Pons (tissue), 1 donor: ENCODE measurements around the gene HMGB4.

ENCODE experiments used
- DNase-seq: peaks from one replicate; pipeline ENCODE4 v3.0.0-alpha.2; 2016; ENCODE audit warnings: low spot score

The HMGB4 gene

GRCh38 chr1:33863779-33864178, at the start of gene HMGB4:
Gene HMGB4 (plus strand): TSS chr1:33864079. CDS start chr1:33864192, 113 bp downstream.
- no peak for DNase-seq

GRCh38 chr1:33814166-33814565, 49.7 kb upstream of the HMGB4 start:
- DNase-seq = no peak

GRCh38 chr1:33815061-33815460, 48.8 kb upstream of the HMGB4 start:
- no peak for DNase-seq

- DNase-seq = no peak
Measured at GRCh38 chr1:33818071-33818470, 45.8 kb upstream of the HMGB4 start.

GRCh38 chr1:33819290-33819912, 44.5 kb upstream of the HMGB4 start:
- DNase-seq = no peak

- DNase-seq = no peak
Measured at GRCh38 chr1:33819913-33820311, 44.0 kb upstream of the HMGB4 start.

GRCh38 chr1:33820804-33821203, 43.1 kb upstream of the HMGB4 start:
- DNase-seq = no peak

GRCh38 chr1:33821291-33821690, 42.6 kb upstream of the HMGB4 start:
- DNase-seq = no peak

- DNase-seq = no peak
Measured at GRCh38 chr1:33822396-33822795, 41.5 kb upstream of the HMGB4 start.

- DNase-seq = no peak
Measured at GRCh38 chr1:33823401-33823800, 40.5 kb upstream of the HMGB4 start.

- no peak for DNase-seq
Measured at GRCh38 chr1:33823830-33824229, 40.0 kb upstream of the HMGB4 start.

GRCh38 chr1:33824321-33824720, 39.6 kb upstream of the HMGB4 start:
- no peak for DNase-seq

- no peak for DNase-seq
Measured at GRCh38 chr1:33824971-33825370, 38.9 kb upstream of the HMGB4 start.

GRCh38 chr1:33825506-33825905, 38.4 kb upstream of the HMGB4 start:
- DNase-seq = no peak

- no peak for DNase-seq
Measured at GRCh38 chr1:33826311-33826710, 37.6 kb upstream of the HMGB4 start.

GRCh38 chr1:33826711-33827110, 37.2 kb upstream of the HMGB4 start:
- no peak for DNase-seq

- DNase-seq = no peak
Measured at GRCh38 chr1:33828059-33828458, 35.8 kb upstream of the HMGB4 start.

- DNase-seq = no peak
Measured at GRCh38 chr1:33828654-33829053, 35.2 kb upstream of the HMGB4 start.

- DNase-seq = no peak
Measured at GRCh38 chr1:33836911-33837310, 27.0 kb upstream of the HMGB4 start.

GRCh38 chr1:33837635-33838034, 26.2 kb upstream of the HMGB4 start:
- no peak for DNase-seq

GRCh38 chr1:33841494-33841893, 22.4 kb upstream of the HMGB4 start:
- no peak for DNase-seq

GRCh38 chr1:33842348-33842747, 21.5 kb upstream of the HMGB4 start:
- no peak for DNase-seq

GRCh38 chr1:33844166-33844565, 19.7 kb upstream of the HMGB4 start:
- DNase-seq = no peak

- DNase-seq = no peak
Measured at GRCh38 chr1:33846861-33847260, 17.0 kb upstream of the HMGB4 start.
